GM15510 (cell line): Measurements from ENCODE around the gene NIPA2.

Experiments used
- POLR2A ChIP-seq: IDR thresholded peaks from 3 replicates; pipeline ENCODE4 v1.6.1; 2011; ENCODE audit warnings: borderline replicate concordance; ENCODE audit not compliant: insufficient read length; ENCODE audit errors: extremely low read depth

Gene NIPA2

GRCh38 chr15:22868495-22868894, 30.0 kb downstream of the NIPA2 start:
- TF ChIP-seq POLR2A, result no peak

GRCh38 chr15:22868928-22869327, 30.5 kb downstream of the NIPA2 start:
- no peak for TF ChIP-seq POLR2A

- peak; percentile 13 for TF ChIP-seq POLR2A
Observed at GRCh38 chr15:22869856-22870255, 31.4 kb downstream of the NIPA2 start.

GRCh38 chr15:22870865-22871264, 32.4 kb downstream of the NIPA2 start:
- no peak for TF ChIP-seq POLR2A

- TF ChIP-seq POLR2A, result no peak
Observed at GRCh38 chr15:22871481-22872086, 33.1 kb downstream of the NIPA2 start.

GRCh38 chr15:22872936-22873701, 34.7 kb downstream of the NIPA2 start:
- no peak for TF ChIP-seq POLR2A

- no peak for TF ChIP-seq POLR2A
Observed at GRCh38 chr15:22873841-22874240, 35.4 kb downstream of the NIPA2 start.

GRCh38 chr15:22874256-22874655, 35.8 kb downstream of the NIPA2 start:
- TF ChIP-seq POLR2A, result no peak

- no peak for TF ChIP-seq POLR2A
Observed at GRCh38 chr15:22874966-22875365, 36.5 kb downstream of the NIPA2 start.

GRCh38 chr15:22877117-22877516, 38.7 kb downstream of the NIPA2 start:
- no peak for TF ChIP-seq POLR2A

GRCh38 chr15:22877607-22878006, 39.1 kb downstream of the NIPA2 start:
- TF ChIP-seq POLR2A, result no peak

- no peak for TF ChIP-seq POLR2A
Observed at GRCh38 chr15:22878103-22878502, 39.6 kb downstream of the NIPA2 start.

GRCh38 chr15:22880068-22880980, 41.9 kb downstream of the NIPA2 start:
- no peak for TF ChIP-seq POLR2A

GRCh38 chr15:22880981-22881738, 42.7 kb downstream of the NIPA2 start:
- no peak for TF ChIP-seq POLR2A
